Activated CD8-positive, alpha-beta memory T cell treated with anti-CD3 and anti-CD28 coated beads for 48 hours (primary cell): ENCODE results near the gene IGSF22.

ENCODE experiments used
- DNase-seq, 3 experiments: peaks; one replicate each; pipeline ENCODE4 v3.0.0-alpha.2; 2020; ENCODE audit warnings: low read depth in 2 of 3, low spot score in 2 of 3

Gene IGSF22

DNA sequence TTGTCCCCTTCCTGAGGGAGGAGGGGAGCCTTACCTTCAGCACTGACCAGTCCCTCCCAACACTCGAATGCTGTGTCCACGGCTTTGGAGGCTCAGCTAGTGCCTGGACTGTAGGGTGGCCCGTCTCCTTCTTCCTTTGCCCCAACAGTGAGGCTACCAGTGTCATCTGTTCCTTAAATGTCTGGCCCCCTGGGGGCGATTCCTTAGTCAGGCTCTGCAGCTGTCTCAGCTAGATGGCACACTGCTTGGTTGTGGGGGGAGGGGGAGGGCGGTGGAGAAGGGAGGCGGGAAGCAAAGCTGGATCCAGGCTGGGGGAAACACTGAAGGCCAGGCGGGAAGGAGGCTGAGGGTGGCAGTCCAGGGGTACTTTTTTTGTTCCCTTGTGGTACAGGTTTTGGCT is at the start of gene IGSF22:
IGSF22 (minus strand) TSS at position 149 of the 400 bp plus-strand sequence. CDS start 1,952 bp downstream, outside the sequence.
- no peak for DNase-seq

- no peak for DNase-seq
Observed at GRCh38 chr11:18774801-18775200, 48.8 kb upstream of the IGSF22 start.

DNA sequence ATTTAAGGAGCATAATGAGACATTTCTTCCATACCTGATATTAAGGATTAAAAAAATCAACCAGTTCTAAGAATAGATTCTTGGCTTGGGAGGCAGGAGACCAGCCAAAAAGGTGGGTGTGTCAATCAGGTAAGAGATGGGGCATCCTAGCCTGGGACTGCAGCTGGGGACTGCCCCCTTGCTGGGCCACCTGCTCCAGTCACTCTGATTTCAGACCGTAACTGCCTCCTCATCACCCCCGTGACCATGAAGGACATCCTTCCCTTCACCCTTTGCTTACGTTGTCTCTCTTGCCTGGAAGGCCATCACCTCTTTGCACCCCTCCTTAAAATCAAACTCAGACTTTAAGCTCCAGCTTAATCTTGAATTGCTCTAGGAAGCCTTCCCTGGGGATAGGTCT is 47.7 kb upstream of the IGSF22 start:
- DNase-seq, result no peak

DNA sequence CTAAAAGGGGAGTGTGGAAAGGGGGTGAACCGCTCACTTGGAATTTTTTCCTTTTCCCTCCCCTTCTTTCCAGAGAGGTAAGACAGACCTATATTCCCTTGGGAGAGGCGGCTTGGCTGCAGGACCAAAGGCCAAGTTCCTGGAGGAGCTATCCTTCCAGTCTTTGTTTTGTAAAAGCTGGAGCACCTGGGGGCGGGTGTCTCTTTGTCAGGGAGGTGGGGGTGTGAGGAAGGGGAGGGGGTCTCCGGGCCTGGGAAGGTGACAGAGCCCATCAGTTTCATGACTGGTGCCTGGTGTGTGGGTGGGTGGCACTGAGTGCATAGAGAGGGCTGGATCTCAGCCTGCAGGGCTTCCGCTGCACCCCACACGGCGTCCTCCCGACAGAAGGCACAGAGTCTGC is 47.1 kb upstream of the IGSF22 start:
- DNase-seq, result no peak

DNA sequence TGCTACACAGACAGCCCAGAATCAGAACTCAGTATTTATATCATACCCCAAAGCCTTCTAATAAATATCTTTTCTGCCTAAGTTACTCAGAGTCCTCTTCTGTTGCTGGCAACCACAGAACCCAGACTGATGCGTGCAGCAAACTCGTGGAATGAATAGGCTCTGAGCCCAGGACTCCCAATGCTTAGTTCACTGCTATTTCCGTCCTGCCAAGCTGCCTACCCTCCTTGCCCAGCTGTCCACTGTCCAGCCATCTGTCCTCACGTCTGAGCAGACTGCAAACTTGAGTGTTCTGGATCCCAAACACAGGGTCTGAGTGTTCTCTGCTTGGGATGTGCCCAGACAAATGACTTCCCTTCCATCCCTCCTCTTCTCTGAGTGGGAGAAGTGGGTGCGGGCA is 46.2 kb upstream of the IGSF22 start:
- DNase-seq, result no peak

DNA sequence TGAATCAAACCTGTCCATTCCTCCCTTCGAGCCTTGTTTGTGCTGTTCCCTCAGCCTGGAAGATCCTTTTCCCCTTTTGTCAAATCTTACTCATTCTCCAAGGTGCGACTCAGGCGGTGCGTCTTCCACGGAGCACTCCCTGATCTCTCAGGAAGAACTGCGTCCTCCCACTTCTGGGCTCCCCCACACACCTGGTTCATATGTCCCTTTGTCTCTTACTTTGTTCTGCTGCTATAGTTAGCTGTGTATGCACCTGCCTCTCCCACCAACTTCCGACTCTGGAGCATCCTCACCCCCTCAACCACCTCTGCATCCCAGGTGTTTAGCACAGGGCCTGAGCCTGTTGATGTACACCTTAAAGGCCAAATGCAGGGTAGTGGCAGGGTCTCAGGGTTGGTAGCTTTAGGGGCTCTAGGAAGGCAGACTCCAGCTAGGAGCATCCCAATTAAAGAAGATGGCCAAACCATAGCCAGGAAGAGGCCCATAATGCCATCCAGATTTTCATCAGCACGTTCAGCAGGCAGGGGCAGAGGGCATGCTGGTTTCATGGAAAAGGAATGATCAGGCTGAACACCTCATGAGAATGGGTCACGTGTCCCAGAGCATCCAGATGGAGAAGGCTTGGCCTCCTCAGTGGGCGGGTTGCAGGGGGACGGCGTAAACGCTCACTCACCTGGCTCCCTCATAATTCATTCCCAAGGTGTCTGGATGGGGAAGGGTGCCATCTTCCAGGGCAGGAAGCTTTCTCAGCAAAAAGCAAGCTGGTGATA is 45.5 kb upstream of the IGSF22 start:
- DNase-seq, result no peak

DNA sequence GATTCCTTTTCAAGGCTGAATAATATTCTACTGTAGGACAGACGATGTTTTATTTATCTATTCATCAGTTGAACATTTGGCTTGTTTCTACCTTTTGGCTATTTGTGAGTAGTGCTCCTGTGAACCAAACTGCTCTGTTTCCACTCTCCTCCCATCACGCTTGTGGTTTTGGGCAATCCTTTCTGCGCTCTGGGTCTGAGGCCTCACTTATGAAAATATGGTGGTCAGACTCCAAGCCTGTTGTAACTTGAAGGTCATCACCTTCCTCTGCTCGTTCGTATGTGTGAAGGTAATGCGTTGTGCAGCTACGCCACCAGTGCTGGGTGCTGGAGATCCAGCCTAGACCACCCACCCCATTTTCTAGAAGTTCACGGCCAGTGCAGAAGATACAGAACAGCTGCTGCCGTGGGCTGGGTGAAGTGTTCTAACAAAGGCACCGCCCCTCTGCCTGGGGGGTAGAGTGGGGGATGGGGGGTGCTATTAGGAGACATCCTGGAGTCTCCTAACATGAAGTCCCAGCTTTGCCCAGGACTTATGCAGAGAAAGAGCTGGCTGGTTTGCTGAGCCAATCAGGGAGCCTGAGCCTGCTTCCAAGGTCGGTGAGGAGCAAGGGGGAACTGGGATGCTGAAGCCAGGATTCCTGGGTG is 44.6 kb upstream of the IGSF22 start:
- DNase-seq, result no peak

DNA sequence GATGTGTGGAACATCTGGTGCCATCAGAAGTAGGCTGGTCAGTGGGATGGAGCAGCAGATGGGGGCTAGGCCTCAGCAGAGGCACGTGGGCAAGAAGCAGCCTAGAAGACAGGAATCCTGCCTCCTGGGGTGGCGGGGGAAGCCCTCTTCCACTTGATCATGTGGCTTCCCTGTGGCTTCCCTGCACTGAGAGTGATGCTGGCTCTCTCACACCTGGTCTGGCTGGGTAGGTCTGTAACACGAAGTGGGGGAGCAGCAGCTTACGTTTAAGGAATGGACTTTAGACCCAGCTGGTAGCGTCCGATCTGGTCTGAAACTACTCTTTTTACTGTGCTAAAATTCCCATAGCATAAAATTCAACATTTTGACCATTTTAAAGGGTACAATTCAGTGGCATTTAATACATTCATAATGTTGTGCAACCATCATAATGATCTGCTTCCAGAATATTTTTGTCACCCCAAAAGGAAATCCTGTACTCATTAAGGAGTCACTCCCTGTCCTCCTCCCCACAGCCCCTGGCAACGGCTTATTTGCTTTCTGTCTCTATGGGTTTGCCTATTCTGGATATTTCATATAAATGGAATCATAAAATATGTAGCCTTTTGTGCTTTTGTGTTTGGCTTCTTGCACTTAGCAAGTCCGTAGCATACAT is 43.9 kb upstream of the IGSF22 start:
- no peak for DNase-seq

DNA sequence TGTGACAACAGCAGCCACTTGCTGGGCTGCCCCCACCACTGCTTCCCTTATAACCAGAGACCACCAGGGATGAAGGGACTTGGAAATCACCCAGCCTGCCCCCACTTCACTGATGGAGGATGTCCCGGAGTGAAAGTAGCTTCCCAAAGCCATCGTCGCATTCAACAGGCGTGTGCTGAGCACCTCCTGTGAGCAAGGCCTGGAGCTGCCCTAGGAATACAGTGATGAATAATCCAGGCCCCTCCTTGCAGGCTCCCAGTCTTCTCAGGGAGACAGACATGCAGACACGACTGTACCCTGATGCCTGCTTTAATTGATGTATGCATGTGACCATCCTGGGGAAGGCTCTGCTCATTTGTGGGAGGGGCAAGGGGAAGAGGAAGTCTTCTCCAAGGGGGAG is 43.0 kb upstream of the IGSF22 start:
- DNase-seq, result no peak

DNA sequence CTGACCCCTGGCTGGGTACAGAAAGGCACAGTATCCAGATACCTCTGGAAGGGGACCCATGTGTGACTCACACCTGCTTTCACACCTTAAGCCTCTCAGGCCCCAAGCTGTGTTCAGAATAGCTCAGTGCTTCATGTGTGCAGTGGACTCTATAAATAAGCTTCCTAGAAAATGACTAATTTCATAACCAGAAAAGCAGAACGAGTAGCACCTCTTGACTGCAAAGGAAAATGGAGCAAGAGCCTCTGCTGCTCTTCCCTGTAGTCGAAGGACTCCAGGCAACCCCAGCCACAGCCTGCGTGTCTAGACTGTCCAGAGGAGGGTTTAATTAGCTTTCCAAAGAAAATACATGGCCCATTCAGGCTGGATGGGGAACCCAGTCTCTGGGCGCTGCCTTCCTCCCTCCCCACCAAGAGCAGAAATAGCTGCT is 42.5 kb upstream of the IGSF22 start:
- no peak for DNase-seq

DNA sequence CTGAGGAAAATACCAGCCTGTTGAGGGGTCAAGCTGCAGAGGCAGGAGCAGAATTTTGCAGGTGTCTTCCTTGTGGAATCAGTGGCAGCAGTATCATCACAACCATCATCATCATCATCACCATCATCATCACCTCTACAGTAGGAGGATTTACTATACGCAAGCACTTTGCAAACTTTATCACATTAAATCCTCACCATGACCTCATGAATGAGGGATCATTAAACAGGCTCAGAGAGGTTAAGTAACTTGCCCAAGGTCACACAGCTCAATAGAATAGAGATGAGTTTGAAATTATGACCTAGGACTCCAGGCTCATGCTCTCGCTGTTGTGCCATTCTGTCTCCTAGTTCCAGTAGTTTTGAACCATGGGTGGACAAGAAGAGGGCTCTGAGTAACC is 40.0 kb upstream of the IGSF22 start:
- DNase-seq, result no peak

GRCh38 chr11:18765554-18765953 is 39.6 kb upstream of the IGSF22 start:
- no peak for DNase-seq

DNA sequence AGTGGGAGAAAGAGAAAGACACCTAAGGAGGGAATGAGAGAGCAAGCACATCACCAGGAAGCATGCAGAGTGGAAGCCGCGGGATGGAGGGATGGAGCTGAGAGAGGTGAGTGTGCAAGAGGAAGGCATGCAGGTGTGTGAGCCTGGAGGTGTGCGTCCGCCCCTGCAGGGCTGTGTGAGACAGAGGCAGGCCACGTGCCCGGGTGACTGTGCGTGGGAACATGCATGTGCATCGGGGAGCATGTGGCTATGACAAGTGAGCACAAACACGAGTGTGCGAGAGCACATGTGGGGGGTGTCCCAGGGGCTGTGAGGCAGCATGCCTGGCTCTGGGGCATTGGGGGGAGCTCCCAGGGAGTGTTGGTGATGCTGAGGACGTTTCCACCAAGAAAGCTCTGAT is 35.8 kb upstream of the IGSF22 start:
- DNase-seq, result no peak

DNA sequence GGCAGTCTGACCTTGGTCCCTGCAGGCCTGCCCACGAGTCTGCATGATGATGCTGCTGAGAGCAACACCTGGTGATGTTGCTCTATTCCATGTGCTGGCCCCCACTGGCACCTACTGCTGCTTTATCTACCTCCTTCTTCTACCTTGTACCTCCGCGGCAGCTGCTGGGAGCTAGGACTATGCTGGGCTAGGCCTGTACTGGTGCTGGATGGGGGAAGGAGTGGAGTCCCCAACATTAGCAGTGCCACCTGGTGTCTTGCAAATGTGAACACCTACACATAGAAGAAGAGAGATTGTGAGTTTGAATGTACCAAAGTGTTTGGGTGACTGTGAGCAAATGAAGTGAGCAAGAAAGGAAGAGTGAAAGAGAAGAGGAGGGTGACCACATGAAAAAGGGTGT is 35.2 kb upstream of the IGSF22 start:
- DNase-seq, result no peak

DNA sequence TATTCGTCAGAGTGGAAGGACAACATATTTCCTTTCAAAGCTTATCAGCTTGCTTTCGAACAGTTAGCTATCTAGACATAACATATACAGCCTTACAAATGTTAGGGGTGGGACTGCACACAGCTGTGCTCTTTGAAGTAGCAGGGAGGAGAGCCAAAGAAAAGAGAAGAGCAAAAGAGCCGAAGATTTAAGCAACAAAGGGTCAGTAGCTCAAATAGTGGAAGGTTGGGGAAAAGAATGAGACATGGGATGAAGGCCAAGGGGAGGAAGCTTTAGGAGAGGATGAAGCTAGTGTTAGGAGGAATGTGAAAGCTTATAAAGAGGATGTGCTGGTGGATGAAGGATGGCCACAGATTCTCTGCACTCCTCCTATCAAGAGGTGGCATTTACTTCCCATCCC is 31.8 kb upstream of the IGSF22 start:
- no peak for DNase-seq

GRCh38 chr11:18756889-18757288 is 30.9 kb upstream of the IGSF22 start:
- DNase-seq, result no peak

GRCh38 chr11:18754308-18754707 is 28.3 kb upstream of the IGSF22 start:
- DNase-seq, result no peak

- DNase-seq, result no peak
Observed at GRCh38 chr11:18752502-18752901, 26.5 kb upstream of the IGSF22 start.

GRCh38 chr11:18750944-18751343 is 25.0 kb upstream of the IGSF22 start:
- DNase-seq, result no peak

DNA sequence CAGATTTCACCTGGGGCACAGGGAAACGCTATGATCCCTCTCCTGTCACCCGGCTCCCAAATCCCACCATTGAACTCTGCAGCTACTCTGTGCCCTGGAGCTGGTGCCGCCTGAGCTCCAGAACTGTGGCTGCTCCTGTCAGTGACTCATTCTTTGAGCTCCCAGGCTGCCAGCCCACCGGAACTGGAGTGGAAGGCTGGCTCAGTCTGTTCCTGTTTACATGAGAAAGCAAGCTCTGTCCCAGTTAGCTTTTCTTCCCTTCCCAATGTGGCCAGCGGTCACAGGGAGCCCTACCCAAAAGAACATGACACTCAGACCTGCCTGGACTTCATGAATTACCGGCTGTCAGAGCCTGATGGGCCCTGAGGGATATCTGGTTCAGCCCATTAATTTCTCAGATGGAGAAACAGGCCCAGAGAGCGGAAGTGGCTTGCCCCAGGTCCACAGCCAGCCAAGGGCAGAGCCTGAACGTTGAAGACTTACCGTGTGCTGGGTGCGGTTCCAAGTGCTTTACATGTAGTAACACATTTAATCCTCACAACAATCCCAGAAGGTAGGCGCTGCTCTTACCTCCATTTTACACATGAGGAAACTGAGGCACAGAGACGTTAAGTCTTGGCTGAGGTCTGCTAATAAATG is 23.8 kb upstream of the IGSF22 start:
- no peak for DNase-seq

- DNase-seq, result no peak
Observed at GRCh38 chr11:18748766-18749365, 22.9 kb upstream of the IGSF22 start.
